WTC11 (cell line): ENCODE results near the gene ZNF385A. TPM values are rescaled to one million over a fixed set of nuclear protein-coding genes. Genes with fewer than 3 reads are reported as not detected.

ENCODE experiments used
- ATAC-seq: fragments of 200-7000 bp; cut with Tn5 transposase; 2 replicates; pipeline ENCODE4 v1.10.0; 2021; ENCODE audit warnings: mild to moderate bottlenecking, moderate library complexity
- CTCF ChIA-PET: fragments of 300-600 bp; sonication (Branson Sonifier 250); formaldehyde crosslinking; loops from one replicate; lab custom pipeline; 2021; ENCODE audit warnings: antibody characterized with exemption; lab: Charles Lee
- POLR2A ChIA-PET: fragments of 350-600 bp; sonication (Branson Sonifier 250); formaldehyde crosslinking; loops from one replicate; lab custom pipeline; 2021; ENCODE audit warnings: antibody characterized with exemption; lab: Charles Lee
- DNase-seq: peaks from one replicate; pipeline ENCODE4 v3.0.0; 2021; ENCODE audit warnings: low spot score
- H3K27ac Mint-ChIP-seq: 2 replicates; pipeline ENCODE4 v1.8.0; 2021; ENCODE audit warnings: mixed read lengths
- H3K27me3 Mint-ChIP-seq: 2 replicates; pipeline ENCODE4 v1.8.0; 2021; ENCODE audit warnings: low read depth, mild to moderate bottlenecking, moderate library complexity, mixed read lengths
- H3K36me3 Mint-ChIP-seq: 2 replicates; pipeline ENCODE4 v1.8.0; 2021; ENCODE audit warnings: mixed read lengths
- H3K4me1 Mint-ChIP-seq: 2 replicates; pipeline ENCODE4 v1.8.0; 2022; ENCODE audit warnings: mixed read lengths
- H3K4me3 Mint-ChIP-seq: 2 replicates; pipeline ENCODE4 v1.8.0; 2021; ENCODE audit warnings: mild to moderate bottlenecking, moderate library complexity, mixed read lengths
- H3K9me3 Mint-ChIP-seq: 2 replicates; pipeline ENCODE4 v1.8.0; 2021; ENCODE audit warnings: mixed read lengths
- AR ChIP-seq: fragments of 250-450 bp; sonication (Bioruptor Pico); IDR thresholded peaks from 2 replicates; pipeline ENCODE4 v1.9.0; 2021; ENCODE audit warnings: mild to moderate bottlenecking
- CBFB ChIP-seq: sonication (generic); formaldehyde crosslinking; IDR thresholded peaks from 2 replicates; pipeline ENCODE4 v1.8.1; 2022; ENCODE audit warnings: mild to moderate bottlenecking, low read depth, missing genetic modification reagents
- E2F1 ChIP-seq: sonication (generic); formaldehyde crosslinking; IDR thresholded peaks from 2 replicates; pipeline ENCODE4 v1.8.0; 2022; ENCODE audit warnings: mild to moderate bottlenecking, missing genetic modification reagents
- ESRRA ChIP-seq: sonication (generic); formaldehyde crosslinking; IDR thresholded peaks from 2 replicates; pipeline ENCODE4 v1.8.1; 2022; ENCODE audit warnings: mild to moderate bottlenecking, missing genetic modification reagents, borderline replicate concordance
- FOXJ3 ChIP-seq: sonication (generic); formaldehyde crosslinking; IDR thresholded peaks from 2 replicates; pipeline ENCODE4 v1.9.0; 2021; ENCODE audit warnings: missing genetic modification reagents, mild to moderate bottlenecking, borderline replicate concordance
- FOXK1 ChIP-seq: sonication (generic); formaldehyde crosslinking; IDR thresholded peaks from 2 replicates; pipeline ENCODE4 v1.8.0; 2022; ENCODE audit warnings: mild to moderate bottlenecking, moderate library complexity, missing genetic modification reagents
- FOXP1 ChIP-seq: sonication (generic); formaldehyde crosslinking; IDR thresholded peaks from 2 replicates; pipeline ENCODE4 v1.8.0; 2022; ENCODE audit warnings: missing genetic modification reagents, mild to moderate bottlenecking, moderate library complexity, borderline replicate concordance
- KAT7 ChIP-seq: sonication (generic); formaldehyde crosslinking; IDR thresholded peaks from 2 replicates; pipeline ENCODE4 v1.8.1; 2023; ENCODE audit warnings: missing genetic modification reagents, mild to moderate bottlenecking, borderline replicate concordance
- MYBL2 ChIP-seq: sonication (generic); formaldehyde crosslinking; IDR thresholded peaks from 2 replicates; pipeline ENCODE4 v1.8.1; 2023; ENCODE audit warnings: mild to moderate bottlenecking, moderate library complexity, missing genetic modification reagents
- NFATC4 ChIP-seq: fragments of 250-450 bp; sonication (Bioruptor Pico); IDR thresholded peaks from 2 replicates; pipeline ENCODE4 v1.9.0; 2021; ENCODE audit warnings: mild to moderate bottlenecking
- NR2C2 ChIP-seq: sonication (generic); formaldehyde crosslinking; IDR thresholded peaks from 2 replicates; pipeline ENCODE4 v1.8.0; 2022; ENCODE audit warnings: mild to moderate bottlenecking, missing genetic modification reagents
- NR3C1 ChIP-seq: sonication (generic); formaldehyde crosslinking; conservative IDR thresholded peaks from 2 replicates; pipeline ENCODE4 v1.8.1; 2023; ENCODE audit warnings: low read depth, mild to moderate bottlenecking, missing genetic modification reagents
- PREB ChIP-seq: sonication (generic); formaldehyde crosslinking; IDR thresholded peaks from 2 replicates; pipeline ENCODE4 v1.8.1; 2022; ENCODE audit warnings: mild to moderate bottlenecking, missing genetic modification reagents, moderate library complexity, borderline replicate concordance
- SMAD4 ChIP-seq: sonication (generic); formaldehyde crosslinking; IDR thresholded peaks from 2 replicates; pipeline ENCODE4 v1.8.0; 2022; ENCODE audit warnings: mild to moderate bottlenecking, missing genetic modification reagents
- STAT6 ChIP-seq: sonication (generic); formaldehyde crosslinking; conservative IDR thresholded peaks from 2 replicates; pipeline ENCODE4 v1.8.1; 2023; ENCODE audit warnings: mild to moderate bottlenecking, low read depth, missing genetic modification reagents, moderate library complexity
- TCF7 ChIP-seq: sonication (generic); formaldehyde crosslinking; IDR thresholded peaks from 2 replicates; pipeline ENCODE4 v1.8.0; 2022; ENCODE audit warnings: mild to moderate bottlenecking, low read depth, missing genetic modification reagents, moderate library complexity
- ZBTB21 ChIP-seq: sonication (generic); formaldehyde crosslinking; IDR thresholded peaks from 2 replicates; pipeline ENCODE4 v1.8.1; 2023; ENCODE audit warnings: mild to moderate bottlenecking, missing genetic modification reagents, borderline replicate concordance
- ZNF121 ChIP-seq: sonication (generic); formaldehyde crosslinking; IDR thresholded peaks from 2 replicates; pipeline ENCODE4 v1.8.0; 2023; ENCODE audit warnings: missing genetic modification reagents
- ZNF671 ChIP-seq: fragments of 250-450 bp; sonication (Bioruptor Pico); IDR thresholded peaks from 2 replicates; pipeline ENCODE4 v1.8.0; 2021; ENCODE audit warnings: mild to moderate bottlenecking
- total RNA-seq: library from RNA; stranded (reverse); gene quantifications from 3 replicates; pipeline ENCODE4 v1.2.3, GENCODE V29; 2021

ZNF385A gene
- total RNA-seq, 1 experiment from 2014 or later: 23.5 TPM

- CTCF ChIA-PET: interaction anchor here (1.0 to 7.7 kb wide), 7 partner anchors 7 to 119 kb away, joined by 3 to 200 read pairs (median 6); partner anchors contain the start of gene COPZ1
- TF ChIP-seq FOXP1 (no peak), AR (no peak), NR2C2 (CRISPR knock-in tag) (no peak), NFATC4 (CRISPR knock-in tag) (no peak), SMAD4 (no peak), CBFB (CRISPR knock-in tag) (no peak), ZNF121 (CRISPR knock-in tag) (peak; percentile 79), STAT6 (CRISPR knock-in tag) (no peak)
- H3K9me3 Mint-ChIP-seq: no peaks in the 10 kb centered on the region
- no peak for ATAC-seq
- DNase-seq: no peak
- H3K27me3 Mint-ChIP-seq: no peaks in the 10 kb centered on the region
- no peak overlapping the region for H3K4me3 Mint-ChIP-seq
- no peaks in the 10 kb centered on the region for H3K36me3 Mint-ChIP-seq
- peaks cover 27% of the 10 kb centered on the region for H3K4me1 Mint-ChIP-seq
- POLR2A ChIA-PET: no interaction called here
- 0 out of 2 replicates have a peak overlapping the region, but pooled peaks have one; percentile 5 for H3K27ac Mint-ChIP-seq
Measured at GRCh38 chr12:54333420-54334034, 51.0 kb downstream of the ZNF385A start.

- POLR2A ChIA-PET: no interaction called here
- H3K4me3 Mint-ChIP-seq: no peak overlapping the region
Measured at GRCh38 chr12:54331461-54331860, 53.1 kb downstream of the ZNF385A start.

DNA sequence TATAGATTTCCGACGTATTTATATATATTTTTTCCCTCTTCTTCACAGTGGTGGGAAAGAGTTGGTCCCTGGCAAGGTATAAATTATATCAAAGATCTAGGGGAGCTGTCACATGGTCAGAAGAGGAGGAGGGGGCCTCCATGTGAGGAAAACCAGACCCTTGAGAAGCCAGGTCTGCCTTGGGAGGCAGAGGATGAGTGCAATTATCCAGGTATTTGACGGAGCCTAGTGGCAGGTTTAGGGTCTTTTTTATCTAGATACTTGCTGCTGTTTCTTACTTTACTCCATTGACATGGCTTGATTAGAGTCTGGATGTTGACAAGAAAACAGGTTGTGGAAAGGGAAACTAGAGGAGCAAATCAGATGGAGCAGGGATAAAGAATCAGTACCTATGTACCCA, 54.1 kb downstream of the ZNF385A start:
- Mint-ChIP-seq H3K9me3 (no peaks in the 10 kb centered on the region), H3K27ac (no peak overlapping the region), H3K27me3 (no peaks in the 10 kb centered on the region), H3K4me3 (no peak overlapping the region), H3K36me3 (no peaks in the 10 kb centered on the region), H3K4me1 (peaks cover 29% of the 10 kb centered on the region)
- TF ChIP-seq ESRRA (no peak), ZBTB21 (no peak), MYBL2 (CRISPR knock-in tag) (no peak), STAT6 (CRISPR knock-in tag) (no peak), FOXJ3 (no peak), NR3C1 (no peak), ZNF121 (CRISPR knock-in tag) (no peak), TCF7 (no peak), E2F1 (CRISPR knock-in tag) (no peak)
- ATAC-seq (no peak), DNase-seq (no peak)
- ChIA-PET CTCF (interaction anchor here (0.8 to 1.2 kb wide), 2 partner anchors 48 to 116 kb away, joined by 4 to 6 read pairs; no protein-coding TSS in a partner anchor), POLR2A (interaction anchor here (0.7 kb wide), 1 partner anchor 22 kb away, joined by 3 read pairs; no protein-coding TSS in a partner anchor)

More at GRCh38 chr12:54331461-54331860, 53.1 kb downstream of the ZNF385A start:
- ATAC-seq: no peak
- TF ChIP-seq ZNF671 (CRISPR knock-in tag) (no peak), FOXK1 (CRISPR knock-in tag) (no peak), PREB (no peak), KAT7 (CRISPR knock-in tag) (no peak)
- H3K27me3 Mint-ChIP-seq: no peaks in the 10 kb centered on the region
- no peaks in the 10 kb centered on the region for H3K36me3 Mint-ChIP-seq
- DNase-seq: no peak
- H3K27ac Mint-ChIP-seq: no peak overlapping the region
- CTCF ChIA-PET: interaction anchor here (0.7 to 7.7 kb wide), 3 partner anchors 28 to 68 kb away, joined by 3 to 200 read pairs (median 6); partner anchors contain the start of gene NFE2
- peaks cover 29% of the 10 kb centered on the region for H3K4me1 Mint-ChIP-seq
- no peaks in the 10 kb centered on the region for H3K9me3 Mint-ChIP-seq
